Fibroblast of peridontal ligament (primary cell): ENCODE results near the gene ETFB.

Experiments
- DNase-seq: peaks from one replicate; pipeline ENCODE4 v3.0.0-alpha.2; 2010; ENCODE audit errors: extremely low read depth

ETFB gene

DNA sequence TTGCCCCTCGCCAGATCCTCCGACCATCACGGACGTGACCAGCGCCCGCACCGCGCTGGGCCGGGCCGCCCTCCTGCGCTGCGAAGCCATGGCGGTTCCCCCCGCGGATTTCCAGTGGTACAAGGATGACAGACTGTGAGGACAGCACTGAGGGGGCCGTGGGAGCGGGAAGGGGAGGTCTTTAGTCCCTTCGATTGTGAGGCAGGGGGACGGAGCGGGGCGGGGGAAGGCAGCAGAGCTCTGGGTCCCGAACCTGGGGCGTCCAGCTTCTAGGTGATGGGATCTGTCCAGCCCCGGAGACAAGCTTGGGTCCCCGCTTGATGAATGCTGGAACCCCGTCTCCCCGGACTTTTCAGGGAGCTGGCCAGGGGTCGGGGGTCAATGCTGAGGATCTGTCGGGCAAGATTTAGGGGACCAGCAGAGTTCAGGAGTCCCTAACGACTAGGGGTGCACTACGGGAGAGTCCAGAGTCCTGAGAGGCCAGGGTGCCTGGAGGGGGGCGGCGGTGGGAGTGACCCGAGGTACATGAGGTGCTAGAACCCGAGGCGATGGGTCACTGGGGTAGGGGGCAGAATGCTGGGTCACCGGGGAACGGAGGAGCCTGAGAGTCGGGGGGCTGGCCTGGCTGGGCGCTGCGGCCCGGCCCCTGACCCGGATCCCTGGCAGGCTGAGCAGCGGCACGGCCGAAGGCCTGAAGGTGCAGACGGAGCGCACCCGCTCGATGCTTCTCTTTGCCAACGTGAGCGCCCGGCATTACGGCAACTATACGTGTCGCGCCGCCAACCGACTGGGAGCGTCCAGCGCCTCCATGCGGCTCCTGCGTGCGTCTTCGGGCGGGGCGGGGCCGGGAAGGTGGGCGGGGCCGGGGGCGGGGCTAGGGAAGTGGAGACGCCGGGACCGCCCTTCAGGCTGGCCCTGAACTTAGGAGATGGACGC, 38.9 kb downstream of the ETFB start:
- DNase-seq = no peak

DNA sequence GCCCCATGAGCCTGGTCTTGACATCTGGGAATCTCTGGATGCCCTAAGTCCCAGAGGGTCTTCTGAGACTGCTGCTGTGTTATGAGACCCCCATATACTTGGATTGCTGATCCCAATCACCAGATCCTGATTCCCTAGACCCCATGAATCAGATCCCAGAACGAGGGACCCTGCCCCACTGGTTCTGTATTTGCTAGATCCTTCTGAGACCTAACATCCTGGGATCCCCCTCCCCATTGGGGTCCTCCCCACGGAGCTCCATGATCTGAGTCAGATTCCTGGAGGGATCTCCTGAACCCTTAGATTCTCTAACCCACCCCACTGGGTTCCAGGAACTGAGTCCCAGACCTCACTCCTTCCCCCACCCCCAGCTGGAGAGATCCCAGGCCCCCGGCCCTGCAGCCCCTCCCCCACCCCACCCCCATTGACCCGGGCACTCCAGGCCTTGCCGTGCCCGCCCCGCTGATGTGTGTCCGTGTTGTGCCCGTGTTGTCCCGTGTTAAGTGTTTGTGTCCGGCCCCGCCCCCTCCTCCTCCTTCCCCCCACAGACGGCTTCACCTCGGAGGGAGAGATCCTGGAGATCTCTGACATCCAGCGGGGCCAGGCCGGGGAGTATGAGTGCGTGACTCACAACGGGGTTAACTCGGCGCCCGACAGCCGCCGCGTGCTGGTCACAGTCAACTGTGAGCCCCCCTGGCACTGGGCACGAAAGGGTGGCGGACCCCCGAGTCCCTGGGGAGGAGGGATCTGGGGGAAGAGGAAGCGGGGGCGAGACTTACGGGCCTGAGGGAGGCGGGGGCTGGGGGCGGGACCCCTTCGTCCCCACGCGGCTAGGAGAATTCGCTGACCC, 39.7 kb downstream of the ETFB start:
- no peak for DNase-seq

DNA sequence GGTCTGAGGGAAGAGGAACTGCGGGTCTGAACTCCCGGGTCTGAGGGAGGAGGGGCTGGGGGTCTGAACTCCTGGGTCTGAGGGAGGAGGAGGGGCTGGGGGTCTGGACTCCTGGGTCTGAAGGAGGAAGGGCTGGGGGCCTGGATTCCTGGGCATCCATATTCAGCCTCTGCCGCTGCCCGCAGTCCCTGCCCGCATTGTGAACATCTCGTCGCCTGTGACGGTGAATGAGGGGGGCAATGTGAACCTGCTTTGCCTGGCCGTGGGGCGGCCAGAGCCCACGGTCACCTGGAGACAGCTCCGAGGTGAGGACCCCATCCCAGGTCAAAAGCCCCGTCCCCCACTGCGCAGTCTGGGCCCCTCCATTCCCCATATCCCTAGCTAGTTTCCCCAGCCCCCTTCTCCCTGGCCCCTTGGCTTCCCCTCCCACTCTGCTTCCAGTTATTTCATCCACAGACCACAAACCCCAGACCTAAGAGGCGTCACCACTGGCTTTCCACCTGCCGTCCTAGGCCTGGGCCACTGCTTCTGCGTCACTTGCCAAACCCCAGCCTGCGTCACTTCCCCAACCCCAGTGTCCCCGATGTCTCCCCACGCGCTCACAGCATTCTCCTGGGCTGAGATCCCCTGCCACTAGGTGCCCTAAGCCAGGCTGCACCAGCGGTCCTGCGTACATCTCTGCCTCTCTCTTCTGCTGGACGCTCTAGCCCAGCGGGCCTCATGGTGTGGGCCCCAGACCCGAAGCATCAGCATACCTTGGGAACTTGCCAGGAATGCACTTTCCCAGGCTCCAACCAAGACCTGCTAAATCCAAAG, 40.8 kb downstream of the ETFB start:
- no peak for DNase-seq

DNA sequence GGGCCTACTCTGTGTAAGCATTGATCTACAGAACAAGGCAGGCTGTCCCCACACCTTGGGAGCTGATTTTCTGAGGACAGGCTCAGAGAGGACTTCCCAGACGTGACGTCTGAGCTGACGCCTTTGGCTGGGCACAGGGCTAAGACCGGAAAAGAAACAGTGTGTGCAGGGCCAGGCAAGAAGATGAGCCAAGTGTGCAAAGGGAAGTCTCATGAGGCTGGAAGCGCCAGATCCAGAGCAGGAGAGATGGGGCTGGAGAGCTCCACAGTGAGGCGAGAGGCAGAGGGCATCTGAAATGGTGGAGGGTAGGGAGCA, 42.1 kb downstream of the ETFB start:
- DNase-seq = no peak

DNA sequence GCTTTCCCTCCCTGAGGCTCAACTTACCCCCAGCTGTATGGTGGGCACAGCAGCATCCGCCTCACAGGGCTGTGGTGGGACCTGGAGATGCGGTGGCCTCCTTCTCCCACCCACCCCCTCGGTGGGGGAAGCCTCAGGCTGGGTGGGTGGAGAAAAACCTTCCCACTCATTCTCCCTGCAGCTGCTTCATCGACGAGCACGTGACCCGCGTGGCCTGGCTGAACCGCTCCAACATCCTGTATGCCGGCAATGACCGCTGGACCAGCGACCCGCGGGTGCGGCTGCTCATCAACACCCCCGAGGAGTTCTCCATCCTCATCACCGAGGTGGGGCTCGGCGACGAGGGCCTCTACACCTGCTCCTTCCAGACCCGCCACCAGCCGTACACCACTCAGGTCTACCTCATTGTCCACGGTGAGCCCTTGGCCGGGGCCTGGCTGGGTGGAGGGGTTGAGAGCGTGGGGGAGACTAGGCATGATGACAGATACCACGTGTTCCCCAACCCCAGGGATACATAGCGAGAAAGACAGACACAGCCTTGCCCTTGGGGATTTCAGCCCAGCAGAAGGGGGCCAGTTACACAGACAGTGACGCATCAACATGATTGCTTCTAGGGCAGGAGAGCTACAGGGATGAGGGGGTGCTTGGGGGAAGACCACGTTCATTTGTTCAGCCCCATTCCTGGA, 42.6 kb downstream of the ETFB start:
- DNase-seq = no peak

DNA sequence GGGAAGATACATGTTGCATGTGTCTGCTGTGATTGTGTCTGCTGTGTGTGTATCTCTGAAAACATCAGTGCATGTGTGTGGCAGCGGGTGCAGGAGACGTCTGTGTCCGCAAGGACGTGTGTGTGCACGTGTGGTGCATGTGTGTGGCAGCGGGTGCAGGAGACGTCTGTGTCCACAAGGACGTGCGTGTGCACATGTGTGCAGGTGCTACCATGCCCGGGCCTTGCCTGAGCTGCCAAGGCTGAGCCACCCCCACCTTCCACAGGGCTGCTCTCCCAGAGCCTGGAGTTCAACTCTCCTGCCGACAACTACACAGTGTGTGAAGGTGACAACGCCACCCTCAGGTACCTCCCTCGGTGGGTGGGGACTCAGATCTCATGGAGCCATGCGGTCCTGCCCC, 44.4 kb downstream of the ETFB start:
- no peak for DNase-seq

DNA sequence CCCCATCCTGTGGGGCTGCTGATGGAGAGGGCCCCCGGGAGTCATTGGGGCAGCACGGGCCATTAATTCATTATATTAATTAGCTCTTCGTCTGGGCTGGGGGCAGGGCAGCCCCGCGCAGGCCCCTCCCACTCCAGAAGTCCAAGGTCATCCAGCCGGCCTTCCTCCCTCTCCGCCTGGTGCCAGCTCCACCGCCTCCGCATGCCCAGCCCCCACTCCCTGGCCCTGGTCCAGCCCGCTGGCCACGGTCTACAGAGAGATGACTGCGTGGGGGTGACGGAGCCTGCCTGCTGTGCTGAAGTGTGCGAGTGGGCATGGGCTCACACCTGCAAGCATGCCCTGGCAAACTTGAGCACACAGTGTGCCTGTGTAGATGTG, 45.9 kb downstream of the ETFB start:
- DNase-seq = no peak

DNA sequence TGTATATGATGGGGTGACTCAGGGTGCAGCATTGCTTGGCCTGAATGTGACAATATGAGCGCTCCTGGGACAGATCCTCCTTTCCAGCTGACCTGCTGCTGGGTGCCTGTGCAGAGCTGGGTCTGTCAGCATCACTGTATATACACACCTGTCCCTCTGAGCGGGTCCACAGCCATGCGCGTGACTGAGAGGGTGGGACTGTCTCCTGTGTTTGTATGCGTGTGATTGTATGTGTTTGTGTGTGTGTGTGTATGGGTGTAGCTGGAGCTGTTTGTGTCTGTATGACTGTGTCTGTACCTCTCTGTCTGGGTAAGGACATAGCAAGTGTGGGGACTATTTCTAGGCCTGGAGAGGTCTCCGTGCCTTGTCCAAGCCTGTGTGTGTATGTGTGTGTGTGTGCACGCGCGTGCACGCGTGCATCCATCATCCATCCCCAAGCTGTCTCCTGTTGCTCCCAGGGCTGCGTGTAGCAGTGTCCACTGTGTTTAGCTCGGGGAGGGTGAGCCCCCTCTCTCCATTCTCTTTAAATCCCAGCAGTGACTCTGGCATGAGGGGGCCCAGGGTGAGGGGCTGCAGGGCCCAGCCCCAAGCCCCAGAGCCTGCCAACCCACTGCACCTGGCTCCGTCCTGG, 46.4 kb downstream of the ETFB start:
- no peak for DNase-seq

DNA sequence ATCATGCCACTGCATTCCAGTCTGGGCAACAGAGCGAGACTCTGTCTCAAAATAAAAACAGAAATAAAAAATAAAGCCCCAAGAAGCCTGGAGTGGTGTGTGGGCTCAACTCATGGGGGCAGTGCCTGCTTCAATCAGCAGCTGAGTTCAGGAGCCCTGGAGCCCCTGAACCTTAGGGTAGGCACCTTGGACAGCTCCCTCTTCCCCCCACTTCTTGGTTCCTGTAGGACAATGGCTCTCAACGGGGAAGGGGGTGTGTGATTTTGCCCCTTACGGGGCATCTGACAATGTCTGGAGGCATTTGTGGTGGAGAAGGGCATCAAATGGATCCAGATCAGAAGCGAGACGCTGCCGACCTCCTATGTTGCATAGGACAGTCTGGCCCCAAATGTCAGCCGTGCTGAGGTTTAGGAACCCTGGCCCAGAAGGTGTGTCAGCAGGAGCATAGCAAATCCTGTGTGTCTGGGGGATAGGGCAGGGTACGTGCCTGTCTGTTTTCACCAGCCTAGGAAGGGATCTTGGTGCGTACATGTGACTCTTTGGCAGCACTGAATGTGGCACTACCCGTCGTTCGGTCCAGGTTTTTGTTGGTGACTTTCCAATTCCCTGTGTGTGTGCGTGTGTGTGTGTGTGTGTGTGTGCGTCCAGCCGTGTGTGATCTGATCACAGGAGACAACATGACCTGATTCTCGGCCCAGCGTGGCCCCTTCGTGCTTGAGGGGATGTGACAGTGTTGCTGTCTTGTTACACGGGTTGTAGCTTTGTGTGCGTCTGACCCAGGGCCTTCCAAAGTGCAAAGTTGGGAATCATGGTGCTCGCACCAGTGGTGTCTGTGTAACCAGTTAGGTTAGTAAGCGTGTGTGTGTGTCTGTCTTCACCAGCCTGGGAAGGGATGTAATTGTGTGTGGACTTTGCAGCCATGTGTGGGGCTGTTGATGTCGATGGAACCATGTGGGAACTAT, 47.2 kb downstream of the ETFB start:
- no peak for DNase-seq

DNA sequence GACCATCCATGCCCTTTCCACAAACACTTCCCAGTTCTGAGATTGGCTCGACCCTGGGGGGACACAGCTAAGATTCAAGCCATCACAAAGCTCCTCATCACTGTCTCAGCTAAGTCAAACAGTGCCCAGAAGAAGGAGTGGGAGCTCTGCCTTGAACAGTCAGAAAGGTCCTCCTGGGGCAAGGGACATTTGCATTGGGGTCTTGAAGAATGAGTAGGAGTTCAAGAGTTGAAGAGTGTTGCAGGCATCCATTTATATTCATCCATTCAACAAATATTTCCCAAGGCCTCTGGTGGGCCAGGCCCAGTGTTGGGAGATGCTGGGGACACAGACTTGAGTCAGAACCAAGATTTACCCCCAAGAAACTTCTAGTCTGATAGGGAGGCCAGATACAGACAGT, 48.2 kb downstream of the ETFB start:
- no peak for DNase-seq

DNA sequence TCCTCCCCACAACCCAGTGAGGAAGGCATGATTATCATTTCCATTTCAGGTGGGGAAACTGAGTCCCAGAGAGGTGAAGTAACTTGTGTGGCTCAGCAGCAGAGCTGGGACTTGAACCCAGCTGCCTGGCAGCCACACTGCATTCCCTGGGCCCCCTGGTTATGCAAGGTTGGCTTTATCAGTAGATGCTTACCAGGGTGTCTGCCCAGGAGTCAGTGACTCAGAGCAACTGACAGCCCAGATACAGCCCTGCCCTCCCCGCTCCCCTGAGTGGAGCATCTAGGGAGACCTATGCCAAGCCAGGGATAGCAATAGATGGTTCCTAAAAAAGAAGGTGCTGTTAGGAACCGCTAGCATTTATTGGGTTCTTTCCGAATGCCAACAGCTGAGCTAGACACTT, 48.8 kb downstream of the ETFB start:
- DNase-seq = no peak

DNA sequence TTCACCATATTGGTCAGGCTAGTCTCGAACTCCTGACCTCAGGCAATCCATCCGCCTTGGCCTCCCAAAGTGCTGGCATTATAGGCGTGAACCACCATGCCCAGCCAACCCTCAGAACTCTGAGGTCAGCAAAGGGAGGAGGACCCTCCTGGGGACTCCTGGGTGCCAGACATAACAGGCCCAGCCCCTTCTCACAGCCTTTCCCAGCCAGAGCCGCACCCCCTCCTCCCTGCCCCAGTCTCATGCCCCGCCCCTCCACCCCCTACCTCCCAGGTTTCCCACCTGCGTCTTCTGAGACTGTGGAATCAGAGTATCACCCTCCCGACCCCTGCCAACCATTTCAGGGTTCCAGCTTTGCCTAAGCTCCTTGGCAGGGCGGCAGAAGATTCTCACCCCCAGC, 49.5 kb downstream of the ETFB start:
- DNase-seq = no peak

DNA sequence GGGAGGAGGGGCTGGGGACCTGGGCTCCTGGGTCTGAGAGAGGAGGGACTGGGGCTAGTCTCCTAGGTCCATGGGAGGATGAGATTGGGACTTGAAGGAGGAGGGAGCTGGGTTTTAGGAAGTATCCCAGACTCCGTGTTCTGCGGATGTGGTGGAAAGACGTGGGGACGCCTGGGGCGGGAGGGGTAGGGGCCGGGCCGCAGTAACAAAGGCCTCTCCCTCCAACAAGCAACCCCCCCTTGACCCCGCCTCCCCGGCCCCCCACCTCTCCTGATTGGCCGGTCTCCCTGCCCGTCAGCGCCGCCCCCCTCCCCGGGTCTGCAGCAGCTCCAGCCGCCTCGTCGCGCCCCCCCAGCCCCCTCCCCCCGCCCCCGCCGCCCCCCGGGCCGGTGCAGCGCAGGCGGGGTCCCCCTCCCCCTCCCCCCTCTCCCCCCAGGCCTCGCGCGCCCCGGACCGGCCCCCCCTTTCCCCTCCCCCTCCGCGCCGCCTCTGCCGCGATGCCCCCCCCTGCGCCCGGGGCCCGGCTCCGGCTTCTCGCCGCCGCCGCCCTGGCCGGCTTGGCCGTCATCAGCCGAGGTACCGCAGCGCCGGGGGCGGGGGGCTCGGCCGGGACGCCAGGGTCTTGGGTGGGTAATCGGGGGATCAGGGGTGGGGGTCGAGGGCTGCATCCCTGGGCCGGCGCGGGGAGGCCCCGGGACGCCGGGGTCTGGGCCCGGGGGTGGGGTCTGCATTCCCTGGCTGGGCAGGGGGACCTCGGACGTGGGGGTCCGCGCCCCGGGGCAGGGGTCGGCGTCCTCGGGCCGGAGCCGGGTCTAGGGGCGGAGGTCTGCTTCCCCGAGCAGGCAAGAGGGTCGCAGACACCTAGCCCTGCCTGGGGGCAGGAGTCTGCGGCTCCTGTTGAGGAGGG, 54.6 kb downstream of the ETFB start, which contains the start of gene IGLON5:
TSS of gene IGLON5 (plus strand) at position 294 of the 907 bp plus-strand sequence. CDS start at position 498, 204 bp downstream.
- DNase-seq = no peak

DNA sequence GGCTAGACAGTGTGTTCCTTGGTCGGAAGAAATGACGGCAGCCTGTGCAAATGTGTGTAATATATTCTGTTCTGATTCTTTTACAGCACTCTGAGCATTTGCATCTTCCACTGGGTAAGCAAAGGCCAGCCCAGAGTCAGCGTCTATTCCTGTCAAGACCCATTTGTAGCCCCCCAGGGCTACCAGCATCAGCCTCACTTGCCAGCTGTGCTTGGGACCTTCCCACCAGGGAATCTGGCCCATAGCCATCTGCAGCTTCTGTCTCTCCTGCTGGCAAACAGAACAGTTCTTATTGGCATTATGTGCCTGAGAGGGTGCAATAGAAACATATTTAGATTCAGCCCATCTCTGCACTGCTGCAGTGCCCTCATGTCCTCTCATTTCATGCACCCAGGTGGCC, 60.7 kb downstream of the ETFB start:
- no peak for DNase-seq

DNA sequence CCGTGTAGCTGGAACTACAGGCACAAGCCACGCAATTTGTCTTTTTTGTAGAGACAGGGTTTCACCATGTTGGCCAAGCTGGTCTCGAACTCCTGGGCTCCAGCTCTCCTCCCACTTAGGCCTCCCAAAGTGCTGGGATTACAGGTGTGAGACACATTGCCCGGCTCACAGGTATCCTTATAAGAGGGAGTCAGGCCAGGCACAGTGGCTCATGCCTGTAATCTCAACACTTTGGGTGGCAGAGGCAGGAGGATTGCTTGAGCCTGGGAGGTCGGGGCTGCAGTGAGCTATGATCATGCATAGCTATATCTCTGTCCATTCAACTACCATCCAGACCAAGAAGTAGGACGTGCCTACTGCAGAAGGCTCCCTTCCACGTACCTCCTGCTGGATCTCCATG, 64.9 kb downstream of the ETFB start:
- no peak for DNase-seq

DNA sequence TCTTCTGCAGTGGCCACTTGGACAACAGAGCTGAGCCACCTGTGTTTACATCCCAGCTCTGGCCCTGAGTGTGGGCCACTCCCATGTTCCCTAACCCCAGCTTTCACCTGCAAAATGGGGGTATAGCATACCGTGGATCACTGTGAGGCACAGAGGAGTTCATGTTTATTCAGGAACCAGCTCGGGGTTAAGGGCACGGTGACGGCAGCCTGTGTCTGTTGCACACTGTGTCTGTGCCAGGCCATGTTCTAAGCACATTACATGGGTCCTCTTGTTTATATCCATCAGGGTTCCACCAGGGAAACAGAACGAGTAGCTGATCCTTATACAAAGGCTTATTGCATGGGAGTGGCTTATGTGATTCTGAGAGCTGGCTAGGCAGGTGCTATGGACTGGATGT, 68.8 kb downstream of the ETFB start:
- DNase-seq = no peak

DNA sequence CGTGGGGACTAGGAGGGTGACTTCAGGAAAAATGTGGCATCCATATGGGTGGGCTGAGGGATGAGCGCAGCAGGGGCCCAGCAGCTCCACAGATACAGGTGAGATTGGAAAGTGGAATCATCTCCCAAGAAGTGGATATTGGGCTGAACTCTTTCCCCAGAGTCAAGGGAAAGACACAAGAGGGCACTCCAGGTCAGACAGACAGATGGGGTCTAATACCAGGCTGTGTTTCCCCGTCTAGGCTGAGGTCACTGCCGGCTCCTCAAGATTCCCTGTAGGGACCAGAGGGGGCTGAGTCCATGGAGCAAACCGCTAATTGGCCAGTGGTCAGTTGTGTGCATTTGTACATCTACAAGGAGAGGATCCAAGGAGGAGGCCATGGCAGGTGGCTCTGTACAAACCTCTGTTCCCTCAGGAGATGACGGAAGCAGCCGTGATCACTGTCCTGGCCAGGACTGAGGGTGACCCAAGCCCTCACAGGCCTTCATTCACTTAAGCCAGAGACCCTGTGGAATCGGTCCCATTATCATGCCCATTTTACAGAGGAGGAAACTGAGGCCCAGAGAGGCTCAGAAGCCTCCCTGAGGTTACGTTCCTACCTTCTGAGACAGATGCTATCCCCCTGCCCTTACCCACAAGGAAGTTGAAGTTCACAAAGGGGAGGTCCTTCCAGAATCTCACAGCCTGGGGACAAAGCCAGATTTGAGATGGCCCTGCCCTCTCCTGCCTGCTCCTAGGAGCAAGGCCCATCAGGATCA, 69.7 kb downstream of the ETFB start:
- no peak for DNase-seq
